Testis (tissue), 3 donors: ENCODE measurements around the gene CPA3. TPM values are rescaled to one million over a fixed set of nuclear protein-coding genes. Genes with fewer than 3 reads are reported as not detected.

ENCODE experiments used
- DNase-seq: peaks from one replicate; pipeline ENCODE4 v3.0.0-alpha.2; 2019
- H3K27ac ChIP-seq, 2 donors: fragments of 200-600 bp; sonication (generic); one replicate each; pipeline ENCODE4 v1.5.1; 2019
- H3K27me3 ChIP-seq: fragments of 200-600 bp; sonication (generic); one replicate; pipeline ENCODE4 v1.5.1; 2019
- H3K36me3 ChIP-seq: fragments of 200-600 bp; sonication (generic); one replicate; pipeline ENCODE4 v1.5.1; 2017; ENCODE audit warnings: low read depth; ENCODE audit errors: missing control alignments
- H3K4me1 ChIP-seq: fragments of 200-600 bp; sonication (generic); one replicate; pipeline ENCODE4 v1.5.1; 2019
- H3K4me3 ChIP-seq, 2 donors: fragments of 200-600 bp; sonication (generic); one replicate each; pipeline ENCODE4 v1.5.1; 2017 to 2019
- H3K9me3 ChIP-seq: fragments of 200-600 bp; sonication (generic); one replicate; pipeline ENCODE4 v1.5.1; 2017
- CTCF ChIP-seq, 3 experiments: fragments of 450-650 bp in 2 of 3; fragments of 200-600 bp in 1 of 3; sonication (generic) in 1 of 3; IDR thresholded peaks; one replicate each; pipeline ENCODE4 v1.5.1; 2016 to 2019; ENCODE audit warnings: antibody characterized with exemption in 3 of 3, mild to moderate bottlenecking in 2 of 3, moderate library complexity in 1 of 3
- POLR2A ChIP-seq: fragments of 450-650 bp; IDR thresholded peaks from one replicate; pipeline ENCODE4 v1.6.1; 2017; ENCODE audit warnings: antibody characterized with exemption, mild to moderate bottlenecking, moderate library complexity
- WGBS, 2 donors: methylation state at CpG; one replicate each; pipeline ENCODE4 v1.1.5; 2018; 5-methylcytosine and 5-hydroxymethylcytosine counted together
- intact Hi-C: fragments of 100-400 bp; cut with DNase I; formaldehyde crosslinking; loops from one replicate; pipeline ENCODE4 v1.15.1; 2023; ENCODE audit warnings: low total_unique reads
- polyA plus RNA-seq: library from polyadenylated mRNA; stranded (reverse); fragments of 350-450 nt; fragmentation: Illumina TruSeq; extraction: RNeasy Lipid Tissue Mini Kit (QIAGEN cat#74804); gene quantifications from one replicate; pipeline ENCODE4 v1.2.3, GENCODE V29; 2014; ENCODE audit warnings: low read depth, low replicate concordance; ENCODE audit not compliant: insufficient read depth
- total RNA-seq, 2 donors: library from RNA; depleted of rRNA; stranded (reverse); fragments of >200 nt; gene quantifications; one replicate each; pipeline ENCODE4 v1.2.3, GENCODE V29; 2016

Gene CPA3
- total and polyA plus RNA-seq, 3 donors from 2014 or later, result 0.71 to 6.4 (median 4.6) TPM

GRCh38 chr3:148930752-148931151 lies 65.7 kb downstream of the CPA3 start:
- Histone ChIP-seq H3K4me3 (no peak overlapping the region), H3K9me3 (no peaks in the 10 kb centered on the region), H3K4me1 (no peaks in the 10 kb centered on the region), H3K27ac (no peak overlapping the region), H3K27me3 (no peaks in the 10 kb centered on the region), H3K36me3 (no peaks in the 10 kb centered on the region)
- intact Hi-C loops, result no loop called here
- TF ChIP-seq POLR2A (no peak), CTCF (IDR thresholded peaks at IDR 0.05) (no peak)
- 84 to 85% methylated on average over 3 of the region's 3 CpGs for WGBS, 2 donors
- DNase-seq, result no peak

- intact Hi-C loops, result no loop called here
- no peak for DNase-seq
- no peaks in the 10 kb centered on the region for H3K4me1 ChIP-seq
- TF ChIP-seq CTCF (IDR thresholded peaks at IDR 0.05), result no peak
- TF ChIP-seq POLR2A, result no peak
- H3K4me3 ChIP-seq, result no peak overlapping the region
- H3K27me3 ChIP-seq, result no peaks in the 10 kb centered on the region
- H3K9me3 ChIP-seq, result no peaks in the 10 kb centered on the region
- WGBS, 2 donors, result 82 to 92% methylated on average over 4 of the region's 4 CpGs
- H3K36me3 ChIP-seq, result no peaks in the 10 kb centered on the region
- no peak overlapping the region for H3K27ac ChIP-seq
Observed at GRCh38 chr3:148931574-148931973, 66.5 kb downstream of the CPA3 start.

- no peak for DNase-seq
- H3K27ac ChIP-seq, result no peak overlapping the region
- TF ChIP-seq POLR2A, result no peak
- no peak for TF ChIP-seq CTCF (IDR thresholded peaks at IDR 0.05)
- no peak overlapping the region for H3K4me3 ChIP-seq
- WGBS, 2 donors, result 70 to 82% methylated on average over 3 of the region's 3 CpGs
- H3K9me3 ChIP-seq, result no peaks in the 10 kb centered on the region
- no peaks in the 10 kb centered on the region for H3K36me3 ChIP-seq
- H3K27me3 ChIP-seq, result no peaks in the 10 kb centered on the region
- H3K4me1 ChIP-seq, result no peaks in the 10 kb centered on the region
- intact Hi-C loops, result no loop called here
Observed at GRCh38 chr3:148932972-148933371, 67.9 kb downstream of the CPA3 start.

GRCh38 chr3:148937467-148938255 lies 72.6 kb downstream of the CPA3 start:
- no peak overlapping the region for H3K4me3 ChIP-seq
- no peaks in the 10 kb centered on the region for H3K4me1 ChIP-seq
- TF ChIP-seq CTCF (IDR thresholded peaks at IDR 0.05) (no peak), POLR2A (no peak)
- H3K9me3 ChIP-seq, result no peaks in the 10 kb centered on the region
- no peak for DNase-seq
- no peaks in the 10 kb centered on the region for H3K27me3 ChIP-seq
- 90 to 93% methylated on average over 10 of the region's 10 CpGs for WGBS, 2 donors
- no peaks in the 10 kb centered on the region for H3K36me3 ChIP-seq
- intact Hi-C loops, result no loop called here
- H3K27ac ChIP-seq, result no peak overlapping the region

- no peak overlapping the region for H3K27ac ChIP-seq
Observed at GRCh38 chr3:148938306-148938705, 73.2 kb downstream of the CPA3 start.

More at GRCh38 chr3:148938306-148938705, 73.2 kb downstream of the CPA3 start:
- H3K4me3 ChIP-seq, result no peak overlapping the region
- no peak for DNase-seq
- H3K4me1 ChIP-seq, result no peaks in the 10 kb centered on the region
- H3K9me3 ChIP-seq, result no peaks in the 10 kb centered on the region
- intact Hi-C loops, result no loop called here
- 71 to 91% methylated on average over 2 of the region's 2 CpGs for WGBS, 2 donors
- H3K27me3 ChIP-seq, result no peaks in the 10 kb centered on the region
- no peaks in the 10 kb centered on the region for H3K36me3 ChIP-seq
- no peak for TF ChIP-seq POLR2A
- TF ChIP-seq CTCF (IDR thresholded peaks at IDR 0.05), result no peak
